Measurements from ENCODE around the gene CFAP92. TPM values are rescaled to one million over a fixed set of nuclear protein-coding genes. Genes with fewer than 3 reads are reported as not detected.

The CFAP92 gene
- total and polyA plus RNA-seq, 2 donors (not counting 1 experiment from before 2014, with no cell fraction given) = not detected

DNA sequence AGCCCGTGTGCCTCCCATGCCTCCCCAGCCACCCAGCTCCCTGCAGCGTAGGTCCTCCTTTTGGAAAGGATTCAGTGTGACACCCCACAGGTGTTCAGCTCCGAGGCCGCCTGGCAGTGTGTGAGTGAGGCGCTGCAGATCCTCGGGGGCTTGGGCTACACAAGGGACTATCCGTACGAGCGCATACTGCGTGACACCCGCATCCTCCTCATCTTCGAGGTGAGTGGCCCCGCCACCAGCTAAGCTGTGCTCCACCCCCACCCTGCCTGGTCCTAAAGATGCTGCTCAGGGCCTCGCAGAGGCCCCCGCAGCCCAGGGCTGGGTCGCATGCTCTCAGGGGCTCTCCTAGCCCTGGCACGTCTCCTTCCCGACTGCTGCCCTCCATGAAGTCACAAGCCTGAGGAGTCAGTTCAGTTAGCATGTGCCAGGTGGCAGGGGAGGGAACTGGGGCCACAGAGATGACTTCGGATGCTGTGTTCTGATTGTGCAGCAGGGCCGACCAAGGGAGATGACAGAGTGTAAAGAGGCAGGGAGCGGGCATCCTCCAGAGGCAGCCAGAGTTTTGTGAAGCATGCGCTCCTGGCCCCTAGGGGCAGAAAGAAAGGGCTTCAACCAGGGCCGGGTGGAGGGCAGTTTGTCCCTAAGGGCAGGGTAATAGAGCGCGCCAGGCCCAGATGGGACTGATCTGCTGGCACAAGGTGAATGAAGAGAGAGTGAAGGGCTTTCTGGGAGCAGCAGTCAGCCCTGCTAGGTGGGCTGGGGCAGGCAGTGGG is 87.7 kb downstream of the CFAP92 start:
- ChIA-PET CTCF (interaction anchor here (0.5 kb wide), 1 partner anchor 1323 kb away, joined by 3 read pairs; no protein-coding TSS in a partner anchor), POLR2A (no interaction called here)
- Histone ChIP-seq H3K9ac (ENCODE audit: low read length) (no peak overlapping the region), H3K9me3 (ENCODE audit: control extremely low read depth in 1 of 3, control insufficient read depth in 2 of 3, insufficient read depth in 1 of 3, low read length in 2 of 3) (no peaks in the 10 kb centered on the region), H2AFZ (ENCODE audit: insufficient read depth, low read depth, low read length, poor library complexity, severe bottlenecking) (no peak overlapping the region), H3K4me1 (ENCODE audit: control insufficient read depth in 2 of 2, insufficient read depth in 2 of 2, low read length in 2 of 2) (no peaks in the 10 kb centered on the region), H3K27ac (ENCODE audit: low read length in 2 of 2) (no peak overlapping the region), H3K36me3 (replicated peaks in 1 of 2; ENCODE audit: control extremely low read depth in 1 of 2, control insufficient read depth in 1 of 2, extremely low read depth in 1 of 2, insufficient read depth in 2 of 2, low read length in 1 of 2) (peaks cover 1 to 87% of the 10 kb centered on the region in 2 experiments), H3K27me3 (replicated peaks in 1 of 4; ENCODE audit: control extremely low read depth in 1 of 4, control insufficient read depth in 3 of 4, insufficient read depth in 4 of 4, low read length in 3 of 4) (no peaks in the 10 kb centered on the region), H3K79me2 (ENCODE audit: control insufficient read depth, insufficient read depth, low read length) (peaks cover 4% of the 10 kb centered on the region), H3K4me2 (replicated peaks; ENCODE audit: low read depth, low read length, poor library complexity, severe bottlenecking) (no peak overlapping the region), H4K20me1 (ENCODE audit: control insufficient read depth, insufficient read depth, low read length, poor library complexity, severe bottlenecking) (no peaks in the 10 kb centered on the region), H3K4me3 (ENCODE audit: control extremely low read depth in 1 of 5, extremely low read depth in 1 of 5, insufficient read depth in 1 of 5, low read depth in 2 of 5, low read length in 4 of 5) (no peak overlapping the region)
- no peaks in the 10 kb centered on the region for H3K27me3 Mint-ChIP-seq
- H3K4me1 Mint-ChIP-seq = no peaks in the 10 kb centered on the region
- no peak overlapping the region for H3K27ac Mint-ChIP-seq
- H3K9me3 Mint-ChIP-seq (ENCODE audit: insufficient read depth) = no peaks in the 10 kb centered on the region
- TF ChIP-seq, protein P1, sequence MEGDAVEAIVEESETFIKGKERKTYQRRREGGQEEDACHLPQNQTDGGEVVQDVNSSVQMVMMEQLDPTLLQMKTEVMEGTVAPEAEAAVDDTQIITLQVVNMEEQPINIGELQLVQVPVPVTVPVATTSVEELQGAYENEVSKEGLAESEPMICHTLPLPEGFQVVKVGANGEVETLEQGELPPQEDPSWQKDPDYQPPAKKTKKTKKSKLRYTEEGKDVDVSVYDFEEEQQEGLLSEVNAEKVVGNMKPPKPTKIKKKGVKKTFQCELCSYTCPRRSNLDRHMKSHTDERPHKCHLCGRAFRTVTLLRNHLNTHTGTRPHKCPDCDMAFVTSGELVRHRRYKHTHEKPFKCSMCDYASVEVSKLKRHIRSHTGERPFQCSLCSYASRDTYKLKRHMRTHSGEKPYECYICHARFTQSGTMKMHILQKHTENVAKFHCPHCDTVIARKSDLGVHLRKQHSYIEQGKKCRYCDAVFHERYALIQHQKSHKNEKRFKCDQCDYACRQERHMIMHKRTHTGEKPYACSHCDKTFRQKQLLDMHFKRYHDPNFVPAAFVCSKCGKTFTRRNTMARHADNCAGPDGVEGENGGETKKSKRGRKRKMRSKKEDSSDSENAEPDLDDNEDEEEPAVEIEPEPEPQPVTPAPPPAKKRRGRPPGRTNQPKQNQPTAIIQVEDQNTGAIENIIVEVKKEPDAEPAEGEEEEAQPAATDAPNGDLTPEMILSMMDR (IDR thresholded peaks at IDR 0.05) = no peak
- TF ChIP-seq EZH2 (IDR thresholded peaks at IDR 0.05; ENCODE audit: borderline replicate concordance, insufficient read depth, low read depth, low read length, poor library complexity, severe bottlenecking) = no peak
- DNase-seq (peak; percentile 1), ATAC-seq (ENCODE audit: low read depth) (no peak)
- WGBS (ENCODE audit: insufficient coverage) = 96% methylated on average over 25 of the region's 25 CpGs
- no peak overlapping the region for H3K4me3 Mint-ChIP-seq
- intact Hi-C loops (cut with micrococcal nuclease) = no loop called here

GRCh38 chr3:128903501-128903900 is 90.4 kb downstream of the CFAP92 start:
- Mint-ChIP-seq H3K4me1 (no peaks in the 10 kb centered on the region), H3K4me3 (no peak overlapping the region), H3K9me3 (ENCODE audit: insufficient read depth) (no peaks in the 10 kb centered on the region), H3K27me3 (no peaks in the 10 kb centered on the region), H3K27ac (no peak overlapping the region)
- ChIA-PET CTCF (no interaction called here), POLR2A (no interaction called here)
- no peak overlapping the region for H3K4me3 ChIP-seq (ENCODE audit: control extremely low read depth in 1 of 5, extremely low read depth in 1 of 5, insufficient read depth in 1 of 5, low read depth in 2 of 5, low read length in 4 of 5)
- no peaks in the 10 kb centered on the region for H3K9me3 ChIP-seq (ENCODE audit: control extremely low read depth in 1 of 3, control insufficient read depth in 2 of 3, insufficient read depth in 1 of 3, low read length in 2 of 3)
- H3K4me1 ChIP-seq (ENCODE audit: control insufficient read depth in 2 of 2, insufficient read depth in 2 of 2, low read length in 2 of 2) = no peaks in the 10 kb centered on the region
- H4K20me1 ChIP-seq (ENCODE audit: control insufficient read depth, insufficient read depth, low read length, poor library complexity, severe bottlenecking) = no peaks in the 10 kb centered on the region
- H3K79me2 ChIP-seq (ENCODE audit: control insufficient read depth, insufficient read depth, low read length) = peaks cover 4% of the 10 kb centered on the region
- H3K9ac ChIP-seq (ENCODE audit: low read length) = no peak overlapping the region
- 98% methylated on average over 11 of the region's 12 CpGs for WGBS (ENCODE audit: insufficient coverage)
- H3K36me3 ChIP-seq (replicated peaks in 1 of 2; ENCODE audit: control extremely low read depth in 1 of 2, control insufficient read depth in 1 of 2, extremely low read depth in 1 of 2, insufficient read depth in 2 of 2, low read length in 1 of 2) = peaks cover 1 to 90% of the 10 kb centered on the region in 2 experiments
- TF ChIP-seq, protein P1 (IDR thresholded peaks at IDR 0.05) = no peak
- H2AFZ ChIP-seq (ENCODE audit: insufficient read depth, low read depth, low read length, poor library complexity, severe bottlenecking) = no peak overlapping the region
- DNase-seq (no peak), ATAC-seq (ENCODE audit: low read depth) (no peak)
- no peak overlapping the region for H3K4me2 ChIP-seq (replicated peaks; ENCODE audit: low read depth, low read length, poor library complexity, severe bottlenecking)
- intact Hi-C loops (cut with micrococcal nuclease) = no loop called here
- H3K27ac ChIP-seq (ENCODE audit: low read length in 2 of 2) = no peak overlapping the region
- no peaks in the 10 kb centered on the region for H3K27me3 ChIP-seq (replicated peaks in 1 of 4; ENCODE audit: control extremely low read depth in 1 of 4, control insufficient read depth in 3 of 4, insufficient read depth in 4 of 4, low read length in 3 of 4)

Data from B cell (primary cell).